Pulmonary artery endothelial cell (primary cell): Measurements from ENCODE around the gene SEMA7A. TPM values are rescaled to one million over a fixed set of nuclear protein-coding genes. Genes with fewer than 3 reads are reported as not detected.
"Not testable (repeated sequence)": the region's sequence is repeated elsewhere in the genome, so short reads cannot be mapped to it uniquely, and the experiment has no call there.

ENCODE experiments used
- DNase-seq: peaks from one replicate; pipeline ENCODE4 v3.0.0-alpha.2; 2011; ENCODE audit warnings: low read depth, low spot score
- total RNA-seq: library from RNA; depleted of rRNA; stranded (reverse); fragments of >200 nt; gene quantifications from 2 replicates; pipeline ENCODE4 v1.2.3, GENCODE V29; 2014

The SEMA7A gene, protein sequence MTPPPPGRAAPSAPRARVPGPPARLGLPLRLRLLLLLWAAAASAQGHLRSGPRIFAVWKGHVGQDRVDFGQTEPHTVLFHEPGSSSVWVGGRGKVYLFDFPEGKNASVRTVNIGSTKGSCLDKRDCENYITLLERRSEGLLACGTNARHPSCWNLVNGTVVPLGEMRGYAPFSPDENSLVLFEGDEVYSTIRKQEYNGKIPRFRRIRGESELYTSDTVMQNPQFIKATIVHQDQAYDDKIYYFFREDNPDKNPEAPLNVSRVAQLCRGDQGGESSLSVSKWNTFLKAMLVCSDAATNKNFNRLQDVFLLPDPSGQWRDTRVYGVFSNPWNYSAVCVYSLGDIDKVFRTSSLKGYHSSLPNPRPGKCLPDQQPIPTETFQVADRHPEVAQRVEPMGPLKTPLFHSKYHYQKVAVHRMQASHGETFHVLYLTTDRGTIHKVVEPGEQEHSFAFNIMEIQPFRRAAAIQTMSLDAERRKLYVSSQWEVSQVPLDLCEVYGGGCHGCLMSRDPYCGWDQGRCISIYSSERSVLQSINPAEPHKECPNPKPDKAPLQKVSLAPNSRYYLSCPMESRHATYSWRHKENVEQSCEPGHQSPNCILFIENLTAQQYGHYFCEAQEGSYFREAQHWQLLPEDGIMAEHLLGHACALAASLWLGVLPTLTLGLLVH
- total RNA-seq = 0.73 and 1.3 TPM in 2 replicates

DNA sequence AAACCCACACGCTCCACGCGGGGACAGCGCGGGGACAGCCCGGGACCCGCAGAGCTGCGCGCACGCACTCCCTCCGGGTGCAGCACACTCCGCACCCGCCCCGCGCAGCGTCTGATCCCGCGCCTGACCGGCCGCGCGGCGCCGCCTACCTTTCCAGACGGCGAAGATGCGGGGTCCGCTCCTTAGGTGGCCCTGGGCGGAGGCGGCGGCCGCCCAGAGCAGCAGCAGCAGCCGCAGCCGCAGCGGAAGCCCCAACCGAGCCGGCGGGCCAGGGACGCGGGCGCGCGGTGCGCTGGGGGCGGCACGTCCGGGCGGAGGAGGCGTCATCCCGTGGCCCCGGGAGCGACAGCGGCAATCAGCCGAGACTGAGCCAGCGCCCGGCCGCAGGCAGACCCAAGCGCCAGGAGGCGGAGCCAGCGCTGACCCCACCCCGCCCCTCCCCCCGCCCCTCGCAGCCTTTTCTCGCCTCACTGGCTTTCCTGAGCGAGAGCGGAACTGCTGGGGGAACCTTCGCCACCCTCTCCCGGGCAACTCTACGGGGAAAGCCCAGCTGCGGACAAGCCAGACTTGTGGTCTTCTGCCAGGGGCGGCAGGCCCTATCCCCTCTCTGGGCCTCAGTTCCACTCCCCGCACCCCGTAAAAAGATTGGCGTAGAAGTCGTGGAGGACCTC lies at the start of gene SEMA7A:
Gene SEMA7A (minus strand): TSS at position 367 of the 671 bp plus-strand sequence. CDS start 40 bp downstream, at position 327.
- DNase-seq = no peak

DNA sequence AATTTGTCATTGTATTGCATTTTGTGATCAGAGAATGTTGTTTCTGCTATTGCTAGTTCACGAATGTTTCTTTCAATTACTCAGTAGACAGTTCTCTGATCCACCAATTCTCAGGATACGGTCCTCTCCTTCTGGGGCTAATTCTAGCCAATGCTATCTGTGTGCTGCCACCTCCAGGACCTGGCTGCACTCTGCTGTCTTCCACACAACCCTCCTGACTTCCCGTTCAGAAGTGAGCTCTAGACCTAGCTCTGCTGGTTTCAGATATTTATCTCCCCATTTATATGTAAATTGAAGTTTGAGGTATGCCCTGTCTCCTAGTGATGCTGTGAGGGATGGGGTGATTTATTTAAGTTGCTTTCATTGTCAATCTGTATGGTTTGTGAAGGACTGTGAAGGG lies 48.9 kb upstream of the SEMA7A start:
- no peak for DNase-seq

DNA sequence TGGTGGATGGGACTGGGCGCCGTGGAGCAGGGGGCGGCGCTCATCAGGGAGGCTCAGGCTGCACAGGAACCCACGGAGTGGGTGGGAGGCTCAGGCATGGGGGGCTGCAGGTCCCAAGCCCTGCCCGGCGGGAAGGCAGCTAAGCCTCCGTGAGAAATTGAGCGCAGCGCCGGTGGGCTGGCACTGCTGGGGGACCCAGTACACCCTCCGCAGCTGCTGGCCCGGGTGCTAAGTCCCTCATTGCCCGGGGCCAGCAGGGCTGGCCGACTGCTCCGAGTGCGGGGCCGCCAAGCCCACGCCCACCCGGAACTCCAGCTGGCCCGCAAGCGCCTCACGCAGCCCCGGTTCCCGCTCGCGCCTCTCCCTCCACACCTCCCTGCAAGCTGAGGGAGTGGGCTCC lies 46.6 kb upstream of the SEMA7A start:
- not testable (repeated sequence) for DNase-seq

DNA sequence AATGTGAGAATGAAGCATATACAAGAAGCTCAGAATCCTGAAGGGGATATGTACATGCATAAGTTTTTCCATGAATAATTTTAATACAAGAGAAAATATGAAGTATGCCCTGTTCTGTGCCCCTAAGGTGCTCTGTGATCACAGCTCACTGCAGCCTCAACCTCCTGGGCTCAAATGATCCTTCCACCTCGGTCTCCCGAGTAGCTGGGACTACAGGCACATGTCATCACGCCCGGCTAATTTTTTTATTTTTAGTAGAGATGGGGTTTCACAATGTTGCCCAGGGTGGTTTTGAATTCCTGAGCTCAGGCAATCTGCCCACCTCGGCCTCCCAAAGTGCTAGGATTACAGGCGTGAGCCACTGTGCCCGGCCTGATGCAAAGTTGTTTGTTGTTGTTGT lies 37.9 kb upstream of the SEMA7A start:
- DNase-seq = not testable (repeated sequence)

DNA sequence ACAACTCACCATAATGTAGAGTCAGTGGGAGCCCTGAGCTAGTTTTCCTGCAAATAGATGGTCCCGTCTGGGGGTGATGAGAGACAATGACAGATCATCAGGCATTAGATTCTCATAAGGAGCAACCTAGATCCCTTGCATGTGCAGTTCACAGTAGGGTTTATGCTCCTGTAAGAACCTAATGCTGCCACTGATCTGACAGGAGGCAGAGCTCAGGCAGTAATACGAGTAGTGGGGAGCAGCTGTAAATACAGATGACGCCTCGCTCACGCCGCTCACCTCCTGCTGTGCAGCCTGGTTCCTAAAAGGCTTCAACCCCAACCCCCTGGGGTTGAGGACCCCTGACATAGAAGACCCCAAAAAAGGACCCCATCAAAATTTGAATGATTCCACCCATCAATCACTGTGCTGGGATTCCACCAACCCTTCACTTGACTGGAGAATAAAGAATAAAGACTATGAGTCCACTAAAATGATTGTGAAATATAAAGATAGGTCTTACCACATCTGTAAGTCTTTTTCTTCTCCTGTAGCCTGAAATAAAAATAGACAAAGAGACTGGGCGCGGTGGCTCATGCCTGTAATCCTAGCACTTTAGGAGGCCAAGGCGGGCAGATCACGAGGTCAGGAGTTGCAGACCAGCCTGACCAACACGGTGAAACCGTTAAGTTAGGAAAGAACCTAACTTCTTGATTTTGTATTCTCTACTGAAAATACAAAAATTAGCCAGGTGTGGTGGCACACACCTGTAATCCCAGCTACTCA lies 37.1 kb upstream of the SEMA7A start:
- no peak for DNase-seq

DNA sequence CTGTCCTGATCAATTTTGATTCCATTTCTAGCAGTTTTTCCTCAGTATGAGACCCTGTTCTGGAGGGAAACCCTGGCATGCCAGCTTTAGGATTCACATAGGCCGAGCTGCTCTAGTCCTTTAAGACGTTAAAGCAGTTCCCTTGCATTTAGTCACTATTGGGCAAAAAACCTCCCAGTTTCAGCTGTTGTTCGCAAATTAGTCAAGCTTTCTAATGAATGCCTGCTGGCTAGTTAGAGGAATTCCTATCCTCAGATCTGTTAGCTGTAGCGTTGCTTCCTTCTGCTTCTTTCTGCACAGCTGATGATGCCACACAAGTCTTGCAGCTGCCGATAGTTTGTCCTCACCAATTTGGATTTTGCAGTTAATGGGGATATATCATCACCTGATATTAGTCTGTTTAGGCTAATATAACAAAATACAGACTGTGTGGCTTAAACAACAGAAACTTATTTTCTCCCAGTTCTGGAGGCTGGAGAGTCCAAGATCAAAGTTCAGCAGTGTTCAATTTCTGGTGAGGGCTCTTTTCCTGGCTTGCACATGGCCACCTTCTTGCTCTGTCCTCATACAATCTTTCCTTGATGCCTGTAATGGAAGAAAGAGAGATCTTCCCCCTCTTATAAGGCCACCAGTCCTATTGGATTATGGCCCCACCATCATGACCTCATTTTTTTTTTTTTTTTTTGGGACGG lies 34.7 kb upstream of the SEMA7A start:
- no peak for DNase-seq

DNA sequence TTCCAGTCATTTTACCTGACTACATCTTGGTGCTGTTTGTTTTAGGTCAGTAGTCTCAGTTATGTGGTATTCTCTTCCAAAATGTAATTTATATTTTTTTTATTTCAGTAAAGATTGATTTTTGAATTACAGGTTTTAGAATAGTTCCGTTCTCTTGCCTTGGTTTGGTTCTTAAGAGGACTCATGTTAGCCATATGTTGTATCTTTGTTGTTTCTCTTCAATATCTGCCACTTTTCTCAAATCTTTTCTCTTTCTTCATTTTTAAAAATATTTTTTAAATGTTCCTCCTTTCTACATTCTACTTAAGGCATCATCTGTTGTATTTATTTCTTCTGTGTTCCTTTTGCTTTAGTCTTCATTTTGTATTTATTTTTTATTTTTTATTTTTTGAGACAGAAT lies 32.8 kb upstream of the SEMA7A start:
- DNase-seq = no peak

DNA sequence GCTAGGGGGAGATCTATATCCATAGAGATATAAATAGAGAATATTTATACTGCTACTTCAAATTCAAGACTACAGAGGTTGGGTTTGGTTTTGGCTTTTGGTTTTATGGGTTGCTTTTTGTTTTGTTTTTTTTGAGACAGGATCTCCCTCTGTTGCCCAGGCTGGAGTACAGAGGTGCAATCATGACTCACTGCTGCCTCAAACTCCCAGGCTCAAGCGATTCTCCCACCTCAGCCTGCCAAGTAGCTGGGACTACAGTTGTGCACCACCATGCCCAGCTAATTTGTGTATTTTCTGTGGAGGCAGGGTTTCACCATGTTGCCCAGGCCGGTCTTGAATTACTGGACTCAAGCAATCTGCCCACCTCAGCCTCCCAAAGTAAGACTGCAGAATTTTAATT lies 31.1 kb upstream of the SEMA7A start:
- DNase-seq = no peak

DNA sequence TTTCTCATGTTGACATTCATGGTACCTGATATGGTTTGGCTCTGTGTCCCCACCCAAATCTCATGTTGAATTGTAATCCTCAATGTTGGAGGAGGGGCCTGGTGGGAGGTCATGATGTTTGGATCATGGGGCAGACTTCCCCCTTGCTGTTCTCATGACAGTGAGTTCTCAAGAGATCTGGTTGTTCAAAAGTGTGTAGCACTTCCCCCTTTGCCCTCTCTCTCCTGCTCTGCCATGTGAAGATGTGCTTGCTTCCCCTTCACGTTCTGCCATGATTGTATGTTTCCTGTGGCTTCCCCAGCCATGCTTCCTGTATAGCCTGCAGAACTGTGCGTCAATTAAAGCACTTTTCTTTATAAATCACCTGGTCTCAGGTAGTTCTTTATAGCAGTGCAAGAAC lies 30.5 kb upstream of the SEMA7A start:
- no peak for DNase-seq

DNA sequence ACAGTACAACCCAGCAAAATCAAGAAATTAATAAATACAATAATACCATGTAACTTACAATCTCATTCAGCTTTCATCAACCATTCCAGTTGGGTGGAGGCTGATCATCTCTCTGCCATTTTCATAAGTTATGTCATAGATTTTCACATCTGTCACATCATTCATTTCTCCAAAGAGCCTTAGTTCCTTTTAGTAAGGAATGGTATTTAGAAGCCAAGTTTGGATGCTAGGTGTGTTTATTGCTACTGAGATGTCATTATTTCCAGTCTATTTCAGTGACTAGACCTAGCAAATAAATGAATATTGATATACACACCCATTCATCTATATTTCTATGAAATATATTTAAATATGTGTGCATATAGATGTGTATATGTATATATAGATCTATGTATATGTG lies 29.9 kb upstream of the SEMA7A start:
- no peak for DNase-seq

DNA sequence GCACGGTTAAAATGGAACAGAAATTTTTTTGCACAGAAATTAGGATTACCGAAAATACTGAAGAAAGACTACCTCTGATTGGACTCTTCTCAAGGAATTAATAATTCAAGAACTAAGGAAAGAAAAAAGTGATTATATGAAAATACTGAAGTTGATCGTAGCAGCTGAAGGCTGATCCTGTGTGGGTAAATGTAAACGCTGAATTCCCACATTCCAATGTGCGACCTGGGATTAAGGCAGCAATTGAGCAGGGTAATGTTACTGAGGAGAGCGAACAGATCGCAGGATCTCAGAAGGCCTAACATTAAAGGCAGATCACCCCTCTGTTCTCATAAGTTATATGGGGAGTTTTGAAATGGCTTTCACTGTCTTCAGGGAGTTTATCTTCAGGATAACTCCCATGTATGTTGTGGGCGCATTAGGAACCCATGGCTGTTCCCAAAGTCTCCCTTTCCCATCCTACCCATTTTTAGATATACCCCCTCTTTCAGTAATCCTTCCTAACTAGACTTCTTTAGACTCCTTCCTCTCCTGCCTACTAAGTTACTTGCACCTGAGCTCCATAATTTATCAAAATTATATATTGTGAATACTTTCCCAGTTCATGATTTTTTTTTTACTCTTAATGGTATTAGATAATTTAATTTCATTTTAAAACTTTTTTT lies 28.2 kb upstream of the SEMA7A start:
- no peak for DNase-seq

DNA sequence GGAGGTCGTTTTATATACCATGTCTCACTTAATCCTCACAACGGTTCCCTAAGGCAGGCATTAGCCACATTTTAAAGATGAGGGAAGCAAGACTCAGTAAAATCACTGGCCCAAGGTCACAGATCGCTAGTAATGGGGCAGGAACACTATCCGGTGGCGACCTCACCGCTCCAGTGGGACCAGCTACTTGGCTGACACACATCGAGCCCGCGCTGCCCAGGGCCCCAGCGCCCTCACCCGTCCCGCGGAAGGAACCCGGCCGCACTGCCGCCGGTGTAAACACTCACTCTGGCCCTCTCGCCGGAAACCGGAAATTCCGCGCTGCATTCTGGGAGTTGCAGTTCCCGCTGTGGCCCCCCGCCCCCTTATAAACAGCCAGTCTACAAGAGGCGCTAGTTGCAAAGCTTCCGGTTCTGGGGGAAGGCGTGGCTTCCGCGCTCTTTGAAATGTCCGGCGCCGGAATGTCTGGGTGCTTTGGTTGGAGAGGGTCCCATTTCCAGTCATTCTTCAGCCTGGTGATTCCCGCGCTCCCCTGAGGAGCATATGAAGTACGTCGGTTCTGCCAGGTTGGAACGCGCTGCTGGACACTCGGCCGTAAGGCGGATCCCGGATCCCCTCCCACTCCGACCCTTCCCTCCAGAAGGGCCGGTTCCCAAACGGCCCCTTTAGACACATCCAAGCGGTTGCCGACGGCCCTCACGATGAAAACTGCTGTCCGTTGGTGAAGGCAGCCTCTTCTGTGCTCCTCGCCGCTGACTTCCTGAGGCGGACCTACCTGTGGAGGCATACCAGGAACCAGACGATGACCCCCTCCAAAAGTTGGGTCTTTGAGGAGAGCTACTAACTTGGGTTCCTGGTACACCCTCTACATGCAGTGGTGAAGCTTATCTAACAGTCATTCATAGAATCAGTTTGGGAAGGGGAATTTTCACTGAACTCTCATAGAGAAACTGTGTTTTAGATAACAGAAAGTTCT lies 27.4 kb upstream of the SEMA7A start, which contains the start of gene UBL7:
Gene UBL7 (minus strand): TSS at position 290 of the 976 bp plus-strand sequence. CDS start 2,293 bp downstream, outside the sequence.
- peak; percentile 81 for DNase-seq

DNA sequence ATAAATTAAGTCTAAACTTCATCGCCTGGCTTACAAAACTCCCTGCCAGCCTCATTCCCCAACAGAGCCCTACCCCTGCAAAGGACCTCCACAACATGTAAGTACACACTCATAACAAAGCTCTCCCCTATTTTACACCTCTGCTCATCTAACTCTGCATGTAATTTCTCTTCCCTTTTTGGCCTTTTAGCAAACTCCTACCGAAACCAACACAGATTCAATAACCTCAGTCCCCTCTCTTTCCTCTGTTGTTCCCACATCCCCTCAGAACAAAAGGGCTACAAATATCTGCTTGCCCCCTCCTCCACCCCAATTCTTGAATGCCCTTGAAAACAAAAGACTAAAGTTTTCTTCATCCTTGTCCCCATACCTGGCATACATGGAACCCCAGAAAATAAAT lies 26.5 kb upstream of the SEMA7A start:
- DNase-seq = no peak

DNA sequence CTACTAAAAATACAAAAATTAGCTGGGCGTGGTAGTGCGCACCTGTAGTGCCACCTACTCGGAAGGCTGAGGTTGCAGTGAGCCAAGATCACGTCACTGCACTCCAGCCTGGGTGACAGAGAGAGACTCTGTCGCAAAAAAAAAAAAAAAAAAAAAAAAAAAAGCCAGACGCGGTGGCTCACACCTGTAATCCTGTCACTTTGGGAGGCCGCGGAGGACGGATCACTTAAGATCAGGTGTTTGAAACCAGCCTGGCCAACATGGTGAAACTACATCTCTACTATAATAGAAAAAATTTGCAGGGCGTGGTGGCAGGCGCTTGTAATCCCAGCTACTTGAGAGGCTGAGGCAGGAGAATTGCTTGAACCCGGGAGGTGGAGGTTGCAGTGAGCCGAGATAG lies 26.0 kb upstream of the SEMA7A start:
- not testable (repeated sequence) for DNase-seq

DNA sequence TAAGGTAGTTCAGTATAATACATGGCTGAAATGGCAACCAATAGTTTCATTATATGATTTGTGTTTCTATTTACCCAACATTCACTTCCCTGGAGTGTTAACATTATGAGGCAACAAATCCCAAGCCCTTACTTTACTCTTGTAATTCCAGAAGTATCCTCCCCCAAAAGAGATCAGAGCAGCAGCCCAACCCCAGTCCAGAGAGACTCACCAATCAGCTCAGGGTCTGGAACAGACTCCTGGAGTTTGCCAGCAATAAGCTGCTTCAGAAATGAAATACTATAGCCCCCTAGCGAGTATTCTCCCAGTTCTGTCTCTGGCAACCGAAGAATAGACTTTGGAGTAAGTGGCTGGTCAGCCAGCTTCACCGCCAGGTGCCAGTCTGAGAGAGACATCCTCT lies 24.7 kb upstream of the SEMA7A start:
- no peak for DNase-seq

DNA sequence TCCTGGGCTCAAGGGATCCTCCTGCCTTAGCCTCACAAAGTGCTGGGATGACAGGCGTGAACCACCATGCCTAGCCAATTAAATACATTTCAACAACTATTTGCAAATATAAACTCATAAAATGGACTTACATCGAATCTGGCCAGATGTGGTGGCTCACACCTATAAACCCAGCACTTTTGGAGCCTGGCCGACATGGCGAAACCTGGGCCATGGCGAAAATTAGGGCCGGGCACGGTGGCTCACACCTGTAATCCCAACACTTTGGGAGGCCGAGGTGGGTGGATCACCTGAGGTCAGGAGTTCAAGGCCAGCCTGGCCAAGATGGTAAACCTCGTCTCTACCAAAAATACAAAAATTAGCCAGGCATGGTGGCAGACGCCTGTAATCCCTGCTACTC lies 23.3 kb upstream of the SEMA7A start:
- DNase-seq = not testable (repeated sequence)

DNA sequence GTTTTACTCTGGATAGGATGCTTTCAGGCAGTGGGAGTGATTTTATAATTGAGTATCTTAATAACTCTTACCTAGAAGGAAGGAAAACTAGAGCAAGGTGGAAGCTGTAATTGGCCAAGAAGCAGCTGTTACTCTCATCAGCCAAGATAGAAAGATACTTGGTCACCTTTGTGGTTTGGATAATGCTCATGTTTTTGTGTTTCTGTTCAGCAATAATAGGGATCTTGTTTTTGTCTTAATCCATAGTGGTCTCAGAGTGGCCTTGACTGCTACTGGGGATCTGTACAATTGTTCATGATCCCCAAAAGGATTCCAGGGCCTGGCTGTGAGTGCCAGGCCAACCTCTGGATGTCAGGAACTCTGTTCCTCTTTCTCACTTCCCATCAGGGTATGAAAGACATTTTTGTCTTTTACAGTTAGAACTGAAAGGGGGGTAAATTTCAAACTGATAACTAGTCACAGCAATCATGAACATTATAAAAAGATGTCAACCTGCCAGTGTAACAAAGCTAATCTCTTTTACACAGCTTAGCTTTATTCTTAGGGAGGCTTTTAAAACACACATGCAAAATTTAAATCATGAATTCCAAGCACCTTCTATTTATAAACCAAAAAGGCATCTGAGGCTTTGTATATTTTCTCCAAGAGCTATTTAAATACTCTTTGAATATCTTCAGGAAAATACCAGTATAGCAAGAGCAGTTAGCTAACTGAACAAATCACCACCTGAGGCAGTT lies 21.2 kb upstream of the SEMA7A start:
- DNase-seq = no peak
